SK-MEL-5 (cell line): Measurements from ENCODE around the gene LINC01488. TPM values are rescaled to one million over a fixed set of nuclear protein-coding genes. Genes with fewer than 3 reads are reported as not detected.
A peak's percentile ranks its signal among the peaks of the same experiment; 100 is the strongest.

ENCODE experiments used
- DNase-seq: peaks from one replicate; pipeline ENCODE4 v3.0.0-alpha.2; 2016; ENCODE audit warnings: low read depth, low spot score
- in situ Hi-C: cut with HindIII; loops from 2 replicates; pipeline ENCODE4 v1.10.0; 2016; ENCODE audit warnings: low sequenced_read_pairs, high pct_unique_total_duplicates, low pct_unique_long_range_greater_than_20kb
- total RNA-seq: library from RNA; depleted of rRNA; stranded (reverse); fragments of >200 nt; shearing (Covaris generic); gene quantifications from 2 replicates; pipeline ENCODE4 v1.2.3, GENCODE V29; 2014

Gene LINC01488
- total RNA-seq, 1 experiment from 2014 or later = 4.4 TPM

DNA sequence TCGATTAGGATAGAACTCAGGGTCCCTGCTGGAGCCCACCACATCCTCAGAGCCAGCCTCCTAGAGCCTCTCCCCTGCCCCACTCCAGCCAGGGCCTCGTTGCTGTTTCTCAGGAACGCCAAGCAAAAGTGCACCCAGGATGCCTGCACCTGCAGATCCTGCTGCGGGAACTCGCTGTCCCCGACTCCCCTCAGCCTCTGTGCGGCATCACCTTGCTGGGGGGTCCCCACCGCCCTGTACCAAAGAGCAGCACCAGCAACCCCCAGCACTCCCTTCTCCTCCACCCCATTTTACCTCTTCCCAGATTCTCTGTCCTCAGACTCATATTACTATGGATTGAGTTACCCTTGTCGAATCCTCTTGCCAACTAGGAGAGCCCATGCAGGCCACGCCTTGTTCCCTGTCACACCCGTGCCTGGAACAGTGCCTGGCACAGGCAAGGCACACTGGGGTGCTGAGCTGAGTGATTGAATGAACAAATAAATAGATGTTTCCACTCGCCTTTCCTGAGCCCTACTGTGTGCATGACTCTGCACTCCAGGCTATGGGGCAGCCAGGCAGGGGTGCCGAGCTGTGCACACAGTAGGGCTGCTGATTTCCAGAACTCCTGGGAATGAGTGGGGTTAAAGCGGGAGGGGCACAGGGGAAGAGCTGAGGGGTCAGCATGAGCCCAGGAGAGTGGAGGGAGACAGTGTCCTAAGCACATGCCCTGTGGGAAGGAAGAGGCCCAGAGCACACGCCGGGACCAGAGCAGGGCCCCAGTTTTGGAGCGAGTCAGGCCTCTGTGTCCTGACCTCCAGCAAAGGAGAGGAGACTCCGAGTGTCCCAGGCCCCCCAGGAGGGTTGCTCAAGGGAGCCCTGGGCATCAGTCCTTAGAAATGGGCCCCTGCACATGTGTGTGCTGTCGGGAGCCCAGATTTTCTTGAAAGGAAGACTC lies 44.3 kb downstream of the LINC01488 start:
- no peak for DNase-seq
- in situ Hi-C loops = no loop called here

DNA sequence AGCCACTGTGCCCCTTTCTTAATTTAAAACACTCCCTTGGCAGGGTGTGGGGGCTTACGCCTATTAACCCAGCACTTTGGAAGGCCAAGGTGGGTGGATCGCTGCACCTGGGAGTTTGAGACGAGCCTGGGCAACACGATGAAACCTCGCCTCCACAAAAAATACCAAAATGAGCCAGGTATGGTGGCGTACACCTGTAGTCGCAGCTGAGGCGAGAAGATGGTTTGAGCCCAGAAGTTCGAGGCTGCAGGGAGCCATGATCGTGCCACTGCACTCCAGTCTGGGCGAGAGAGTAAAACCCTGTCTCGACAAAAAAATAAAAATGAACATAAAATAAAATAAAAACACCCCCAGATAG lies 45.0 kb downstream of the LINC01488 start:
- DNase-seq = no peak
- in situ Hi-C loops = no loop called here

DNA sequence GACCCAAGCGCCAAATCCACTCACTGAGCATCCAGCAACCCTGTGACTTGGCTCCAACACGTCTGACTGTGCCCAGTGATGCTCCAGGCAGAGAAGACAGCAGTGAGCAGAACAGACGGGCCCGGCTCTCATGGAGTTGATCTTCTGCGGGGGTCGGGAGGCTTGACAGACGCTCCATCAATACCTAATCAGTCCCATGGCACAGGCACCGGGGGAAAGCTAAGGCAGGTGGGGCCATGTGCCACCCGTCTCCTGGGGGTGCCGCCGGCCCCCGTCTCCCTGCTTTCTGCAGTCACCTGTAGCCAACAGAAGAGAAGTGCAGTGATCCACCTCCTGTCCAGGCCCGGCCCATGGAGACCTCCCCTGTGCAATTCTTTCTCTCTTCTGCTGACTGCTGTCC lies 47.5 kb downstream of the LINC01488 start:
- in situ Hi-C loops = no loop called here
- DNase-seq = no peak

DNA sequence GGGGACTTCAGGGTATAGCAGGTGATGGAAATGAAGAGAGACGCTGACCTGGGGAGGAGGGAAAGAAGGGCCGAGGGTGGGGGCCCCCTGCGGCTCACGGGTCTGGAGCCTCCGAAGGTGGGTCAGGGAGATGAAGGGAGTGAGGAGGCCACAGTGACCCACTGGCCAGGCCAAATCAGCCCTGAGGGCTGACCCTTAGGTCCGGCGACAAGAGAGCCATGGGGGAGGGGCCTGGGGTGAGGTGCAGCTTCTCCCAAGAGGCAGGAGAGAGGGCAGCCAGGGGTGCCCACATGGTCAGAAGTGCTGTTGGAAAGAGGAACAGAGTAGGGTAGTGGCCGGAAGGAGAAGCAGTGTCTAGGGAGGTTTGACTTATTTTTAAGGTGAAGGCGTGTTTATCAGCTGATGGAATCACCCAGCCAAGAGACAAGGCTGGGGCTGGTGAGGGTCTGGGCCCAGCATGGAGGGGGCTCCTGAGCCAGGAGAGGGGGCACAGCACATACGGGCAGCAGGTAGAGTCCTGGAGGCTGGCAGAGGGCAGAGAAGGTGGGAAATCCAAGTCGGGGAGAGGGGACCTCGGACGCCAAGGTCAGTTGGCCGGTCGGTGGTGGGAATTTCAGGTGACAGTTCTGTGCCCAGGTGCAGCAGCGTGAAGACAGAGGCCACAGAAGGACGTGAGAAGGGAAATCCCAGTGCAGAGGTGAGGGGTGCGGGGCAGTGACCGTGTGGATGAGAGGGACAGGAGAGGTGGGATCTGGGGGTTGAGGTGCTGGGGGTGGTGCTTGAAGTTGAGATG lies 49.0 kb downstream of the LINC01488 start:
- in situ Hi-C loops = no loop called here
- no peak for DNase-seq

DNA sequence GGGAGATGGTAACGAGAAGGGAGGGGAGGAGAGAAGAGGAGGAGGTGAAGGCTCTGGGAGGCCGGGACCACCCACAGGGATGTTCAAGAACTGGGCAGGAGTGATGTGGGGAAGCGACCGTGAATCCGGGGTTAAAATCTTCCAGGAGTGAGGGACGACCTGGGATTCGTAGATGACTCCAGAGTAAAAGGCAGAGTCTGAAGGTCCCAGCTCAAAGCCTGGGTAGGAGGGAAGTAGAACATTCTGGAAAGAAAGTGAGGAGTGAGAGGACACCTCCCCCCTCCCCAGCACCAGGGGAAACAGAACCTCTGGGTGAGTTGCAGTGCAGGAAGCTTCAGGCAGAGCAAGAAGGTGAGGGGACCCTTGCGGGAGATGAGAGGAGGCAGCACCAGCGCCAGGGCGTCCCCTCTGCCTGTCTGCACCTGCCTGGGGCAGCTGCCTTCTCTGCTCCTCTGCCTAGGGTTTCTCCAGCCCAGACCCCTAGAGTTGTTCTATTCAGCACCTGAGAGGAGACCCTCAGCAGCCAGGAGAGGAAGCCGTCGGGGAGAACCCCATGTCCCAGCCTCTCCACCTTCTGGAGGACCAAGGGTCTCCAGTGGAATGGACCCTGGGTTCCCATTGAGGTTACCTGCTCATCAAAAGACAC lies 49.7 kb downstream of the LINC01488 start:
- no peak for DNase-seq
- in situ Hi-C loops = no loop called here

DNA sequence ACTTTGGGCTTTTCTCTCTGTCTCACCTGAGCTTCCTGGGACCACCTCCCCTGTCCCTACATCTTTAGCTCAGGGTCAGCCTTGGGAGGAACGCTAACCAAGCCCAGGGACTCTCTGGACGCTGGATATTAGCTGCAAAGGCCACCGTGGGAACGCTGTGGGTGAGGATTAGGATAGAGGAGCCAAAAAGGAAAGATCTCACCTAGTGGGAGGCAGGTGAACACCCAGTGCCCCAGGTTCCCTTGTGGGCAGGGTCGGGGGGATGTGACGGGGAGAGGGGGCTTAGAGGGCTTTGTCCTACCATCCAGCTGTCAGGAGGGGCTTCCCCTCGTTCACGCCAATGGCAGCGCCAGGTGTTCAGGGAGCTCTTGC lies 50.2 kb downstream of the LINC01488 start:
- in situ Hi-C loops = no loop called here
- no peak for DNase-seq

DNA sequence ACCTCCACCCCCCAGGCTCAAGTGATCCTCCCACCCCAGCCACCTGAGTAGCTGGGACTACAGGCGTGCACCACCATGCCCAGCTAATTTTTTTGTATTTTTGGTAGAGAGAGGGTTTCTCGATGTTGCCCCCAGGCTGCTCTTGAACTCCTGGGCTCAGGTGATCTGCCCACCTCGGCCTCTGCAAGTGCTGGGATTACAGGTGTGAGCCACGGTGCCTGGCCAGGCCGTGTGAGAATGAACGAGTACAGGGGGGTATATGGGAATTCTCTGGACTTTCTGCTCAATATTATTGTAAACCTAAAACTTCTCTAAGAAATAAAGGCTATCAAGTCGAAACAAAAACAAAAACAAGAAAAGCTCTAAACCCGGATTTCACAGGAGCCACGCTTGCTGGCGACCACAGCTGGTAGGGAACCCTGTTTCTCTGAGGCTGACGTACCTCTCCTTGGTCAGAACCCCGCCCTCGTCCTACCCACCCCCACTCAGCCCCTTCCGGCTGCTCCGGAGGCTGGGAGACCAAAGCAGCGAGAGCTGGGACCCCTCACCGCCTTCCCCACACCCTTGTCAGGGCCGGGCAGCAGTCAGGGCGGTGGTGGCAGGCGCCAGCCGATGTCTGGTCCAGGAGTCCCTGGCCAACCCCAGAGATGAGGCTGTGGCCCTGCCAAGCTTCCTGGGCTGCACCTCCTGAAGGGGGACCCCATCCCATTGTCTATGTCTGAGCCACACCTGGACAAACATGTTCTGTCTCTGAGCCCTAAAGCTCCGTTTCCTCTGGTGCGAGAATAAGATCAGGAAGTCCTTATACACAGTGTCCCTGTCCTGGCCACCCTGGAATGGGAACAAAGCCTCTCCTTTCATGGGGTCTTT lies 52.1 kb downstream of the LINC01488 start:
- no peak for DNase-seq
- in situ Hi-C loops = no loop called here

DNA sequence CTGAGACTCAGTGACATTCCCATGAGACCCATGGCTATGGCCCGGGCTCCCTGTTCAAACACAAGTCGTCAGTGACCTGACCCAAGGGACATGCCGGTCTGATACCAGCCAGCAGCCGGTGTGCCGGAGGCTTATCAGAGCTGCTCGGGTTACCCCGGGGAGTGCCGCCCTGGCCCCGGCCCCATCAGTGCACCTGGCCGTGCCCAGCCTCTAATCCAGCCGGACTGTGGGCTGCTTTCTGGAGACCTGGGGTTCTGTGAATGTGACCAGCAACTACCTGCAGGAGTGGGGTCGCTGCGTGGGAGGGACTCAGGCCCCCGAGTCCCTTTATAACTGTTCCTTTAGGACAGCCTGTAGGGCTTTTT lies 52.7 kb downstream of the LINC01488 start:
- in situ Hi-C loops = no loop called here
- DNase-seq = no peak

DNA sequence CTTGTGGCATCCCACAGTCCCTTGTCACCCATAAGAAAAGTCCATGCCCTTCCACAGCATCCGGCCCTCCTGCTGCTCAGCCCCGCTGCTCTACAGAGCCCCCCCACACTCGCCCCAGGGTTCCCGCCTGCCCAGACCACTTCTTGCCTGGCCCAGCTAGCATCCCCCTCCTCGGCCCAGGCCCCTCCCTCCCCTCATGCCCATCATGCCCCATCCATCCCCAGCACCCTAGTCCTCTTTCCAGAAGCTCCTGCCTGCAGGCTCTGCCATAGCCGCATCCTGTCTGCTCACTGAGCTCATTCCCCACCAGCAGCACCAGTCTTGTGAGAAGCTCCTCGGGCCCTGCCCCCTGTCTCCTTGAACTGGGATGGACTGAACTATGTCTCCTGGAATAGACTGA lies 54.4 kb downstream of the LINC01488 start:
- no peak for DNase-seq
- in situ Hi-C loops = no loop called here

DNA sequence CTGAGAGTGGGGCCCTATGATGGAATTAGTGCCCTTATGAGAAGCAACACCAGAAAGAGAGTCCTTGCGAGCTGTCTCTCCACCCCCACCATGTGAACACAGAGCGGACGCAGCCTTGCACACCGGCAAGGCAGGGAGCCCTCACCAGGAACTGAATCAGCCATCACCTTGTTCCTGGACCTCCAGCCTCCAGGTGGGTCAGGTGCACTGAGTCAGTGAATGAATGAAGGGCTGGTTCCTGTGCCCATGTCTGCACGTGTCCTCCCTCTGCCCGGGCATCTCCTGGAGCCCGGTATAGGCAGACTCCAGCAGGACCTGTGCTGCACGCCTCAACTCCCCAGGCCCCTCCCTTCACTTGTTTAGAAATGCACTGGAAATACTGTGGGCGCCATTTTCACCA lies 54.9 kb downstream of the LINC01488 start:
- no peak for DNase-seq
- in situ Hi-C loops = no loop called here

DNA sequence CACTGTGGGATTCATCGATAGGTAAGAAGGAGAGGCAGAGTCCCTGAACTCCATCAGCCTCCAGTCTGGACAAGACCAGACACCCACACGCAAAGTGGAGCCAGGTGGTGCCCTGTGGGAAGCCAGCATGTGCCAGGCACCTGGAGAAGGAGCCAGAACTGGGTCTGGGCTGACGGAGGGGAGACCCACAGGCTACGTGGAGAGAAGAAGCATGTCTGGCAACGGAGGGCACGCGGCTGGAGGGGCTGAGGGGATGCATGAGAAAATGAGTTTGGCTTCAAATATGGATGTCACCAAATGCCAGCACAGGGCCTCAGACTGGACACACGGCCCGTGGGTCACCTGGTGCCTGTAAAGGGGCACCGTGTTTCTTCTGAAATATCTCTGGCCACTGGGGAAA lies 55.7 kb downstream of the LINC01488 start:
- DNase-seq = no peak
- in situ Hi-C loops = no loop called here

DNA sequence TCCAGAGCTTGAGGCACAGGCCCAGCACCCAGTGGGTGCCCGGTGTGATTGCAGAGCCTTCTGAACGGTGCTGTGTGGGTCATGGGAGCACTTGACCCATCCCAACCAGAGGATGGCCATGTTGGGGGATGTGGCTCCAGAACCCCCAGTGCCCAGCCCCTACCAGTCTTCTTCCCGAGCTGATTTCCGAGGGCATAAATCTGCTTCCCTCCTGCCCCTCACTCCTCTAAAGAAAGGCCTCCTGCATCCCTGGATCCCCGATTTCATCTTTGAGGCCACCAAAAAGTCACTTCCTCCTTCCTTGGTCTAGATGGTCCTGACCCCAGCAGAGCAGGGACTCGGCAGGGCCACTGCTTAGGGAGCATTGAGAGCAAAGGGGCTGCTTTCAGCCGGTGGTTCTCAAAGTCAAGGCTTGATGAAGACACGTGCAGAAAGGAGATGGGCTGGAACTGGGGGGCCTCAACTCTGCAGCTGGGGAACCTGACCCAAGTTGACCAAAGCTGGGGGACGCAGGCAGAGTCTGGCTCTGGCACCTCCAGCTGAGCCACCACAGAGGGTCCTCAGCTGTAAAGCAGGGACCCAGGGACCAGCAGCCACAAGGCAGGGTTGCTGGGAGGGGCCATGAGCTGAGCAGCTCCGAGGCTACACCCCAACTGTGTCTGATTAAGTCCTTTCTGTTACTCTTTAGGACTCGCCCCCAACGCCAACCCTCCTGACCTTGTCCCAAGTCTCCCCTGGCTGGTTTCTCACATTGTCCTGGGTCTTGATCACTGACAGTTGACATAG lies 56.6 kb downstream of the LINC01488 start:
- in situ Hi-C loops = no loop called here
- DNase-seq = no peak

DNA sequence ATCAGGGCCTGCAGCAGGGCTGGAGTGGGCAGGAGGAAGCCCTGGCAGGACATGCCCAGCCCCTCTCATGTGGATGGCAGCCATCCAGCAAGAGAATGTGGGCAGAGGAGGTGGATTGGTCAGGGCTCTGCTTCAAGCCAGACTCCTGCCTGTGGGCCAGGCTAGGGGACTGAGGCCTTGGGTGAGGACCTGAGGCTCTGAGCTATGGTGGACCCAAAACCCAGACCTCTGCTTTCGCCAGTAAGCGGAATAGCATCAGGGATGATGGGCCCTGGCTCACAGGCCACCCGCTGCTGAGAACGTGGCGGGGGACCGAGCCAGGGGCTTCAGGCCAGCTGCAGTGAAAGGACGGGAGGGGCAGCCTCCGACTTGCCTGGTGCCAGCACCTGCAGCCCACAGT lies 57.4 kb downstream of the LINC01488 start:
- in situ Hi-C loops = no loop called here
- no peak for DNase-seq

DNA sequence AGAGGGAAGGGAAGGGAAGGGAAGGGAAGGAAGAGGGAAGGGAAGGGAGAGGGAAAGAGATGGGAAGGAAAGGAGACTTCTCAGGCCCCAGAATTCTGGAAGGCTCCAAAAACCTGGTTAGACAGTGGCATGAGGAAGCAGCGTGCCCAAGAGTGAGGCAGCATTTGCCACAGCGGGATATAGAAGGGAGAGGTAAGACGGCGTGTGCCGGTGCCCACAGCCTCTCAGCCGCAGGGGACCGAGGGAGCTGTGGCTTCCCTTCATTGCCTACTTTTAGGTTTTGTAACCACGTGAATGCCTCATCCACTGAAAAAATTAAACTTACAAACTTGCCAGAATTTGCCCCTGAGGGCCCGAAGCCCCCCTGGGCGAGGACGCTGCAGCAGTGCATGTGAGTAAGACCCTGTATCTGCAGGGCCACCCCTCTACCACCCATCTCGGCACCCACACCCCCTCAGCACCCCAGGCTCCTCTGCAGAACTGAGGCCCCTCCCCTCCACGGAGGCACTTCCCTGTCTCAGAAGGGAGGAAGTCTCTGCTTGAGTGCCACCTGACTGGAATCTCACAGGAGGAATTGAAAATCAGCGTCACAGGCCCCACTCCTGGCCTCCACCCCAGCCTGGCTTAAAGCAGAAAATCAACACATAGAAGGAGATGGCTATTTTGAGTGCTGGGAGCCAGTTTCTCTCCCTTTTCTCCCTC lies 58.1 kb downstream of the LINC01488 start:
- in situ Hi-C loops = no loop called here
- DNase-seq = no peak

DNA sequence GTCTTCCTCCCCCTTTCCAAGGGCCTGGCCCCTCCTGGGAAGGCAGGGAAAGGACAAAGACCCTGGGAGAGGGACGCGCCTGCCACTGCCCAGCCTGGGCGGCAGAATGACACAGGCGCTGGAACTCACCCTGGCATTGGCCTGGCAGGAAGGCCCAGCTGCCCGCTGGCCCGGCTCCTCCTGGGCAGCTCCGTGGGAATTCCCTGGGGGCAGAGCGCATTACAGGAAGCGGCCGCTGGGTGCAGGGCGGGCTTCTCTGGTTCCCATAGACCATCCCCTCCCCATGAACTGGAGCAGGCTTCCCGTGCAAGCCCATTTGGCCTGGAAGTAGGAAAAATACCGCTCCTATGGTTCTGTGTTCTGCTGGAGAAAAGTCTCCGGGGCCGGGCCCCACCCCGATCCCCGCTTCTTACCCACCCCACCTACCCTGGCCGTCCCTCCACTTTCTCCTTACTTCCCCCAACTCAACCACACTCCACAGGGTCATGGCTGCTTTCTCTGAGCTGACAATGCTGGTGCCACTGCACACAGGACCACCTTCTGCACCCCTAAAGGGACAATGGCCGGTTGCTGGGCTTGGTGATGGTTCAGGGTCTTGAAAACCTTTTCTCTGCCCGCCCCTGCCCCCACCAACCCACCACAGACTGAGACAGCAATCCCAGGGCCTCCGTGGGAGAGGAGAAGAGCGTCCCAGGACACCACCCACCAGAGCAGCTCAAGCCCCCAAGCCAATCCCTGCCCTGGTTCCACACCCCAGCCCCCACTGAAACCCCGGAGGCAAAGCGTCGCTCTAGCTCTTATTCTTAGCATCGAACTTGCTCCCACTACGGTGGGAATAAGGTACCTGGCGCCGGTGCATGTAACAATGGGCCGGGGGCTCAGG lies 58.9 kb downstream of the LINC01488 start:
- peak; percentile 72 for DNase-seq
- in situ Hi-C loops = no loop called here

DNA sequence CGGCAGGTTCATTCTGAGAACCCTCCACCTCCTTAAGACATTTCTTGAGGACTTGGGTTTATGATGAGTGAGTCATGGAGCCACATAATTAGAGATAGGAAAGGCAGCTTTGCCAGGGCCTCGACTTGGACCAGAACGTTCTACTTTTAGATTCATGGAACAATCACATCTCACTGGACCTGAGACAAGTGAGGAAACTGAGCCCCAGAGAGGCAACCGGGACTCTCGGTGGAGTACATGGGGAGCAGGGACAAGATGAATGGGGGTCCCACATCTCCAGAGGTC lies 59.5 kb downstream of the LINC01488 start:
- in situ Hi-C loops = no loop called here
- no peak for DNase-seq
